Upper lobe of left lung (tissue), 4 donors: Measurements from ENCODE around the gene CAMP.

ENCODE experiments used
- CTCF ChIP-seq, 6 experiments: fragments of 450-650 bp in 4 of 6; fragments of 200-600 bp in 2 of 6; sonication (generic) in 2 of 6; IDR thresholded peaks; one replicate each; pipeline ENCODE4 v1.5.1; 2016 to 2019; ENCODE audit warnings: antibody characterized with exemption in 6 of 6
- POLR2AphosphoS5 ChIP-seq, 2 donors: sonication (generic); formaldehyde crosslinking; IDR thresholded peaks; one replicate each; pipeline ENCODE4 v1.5.1; 2017; ENCODE audit warnings: antibody characterized with exemption in 2 of 2

- TF ChIP-seq CTCF (IDR thresholded peaks at IDR 0.05) (no peak), POLR2AphosphoS5 (IDR thresholded peaks at IDR 0.05) (no peak)
Measured at GRCh38 chr3:48225587-48225986, 2.3 kb downstream of the CAMP start.
